ENCODE data around the gene MYOCOS. TPM values are rescaled to one million over a fixed set of nuclear protein-coding genes. Genes with fewer than 3 reads are reported as not detected.
"Not testable (repeated sequence)": the region's sequence is repeated elsewhere in the genome, so short reads cannot be mapped to it uniquely, and the experiment has no call there.

Gene MYOCOS
- total RNA-seq, 1 donor from 2014 or later = 0.08 TPM

- no peaks in the 10 kb centered on the region for H3K27me3 Mint-ChIP-seq (ENCODE audit: insufficient read depth)
- intact Hi-C loops (cut with micrococcal nuclease) = no loop called here
- no peak overlapping the region for H3K4me3 Mint-ChIP-seq
- H3K36me3 Mint-ChIP-seq (ENCODE audit: low read depth) = peaks cover 4% of the 10 kb centered on the region
- no peak for DNase-seq (ENCODE audit: low spot score)
- no peak overlapping the region for H3K27ac Mint-ChIP-seq
- H3K9me3 Mint-ChIP-seq = no peaks in the 10 kb centered on the region
- H3K4me1 Mint-ChIP-seq (ENCODE audit: low read depth) = no peaks in the 10 kb centered on the region
These were observed 21.2 kb upstream of the MYOCOS start for GRCh38 chr1:171600862-171601261.

- intact Hi-C loops (cut with micrococcal nuclease); H3K4me3 Mint-ChIP-seq; H3K4me1 Mint-ChIP-seq (ENCODE audit: low read depth); H3K27ac Mint-ChIP-seq; H3K27me3 Mint-ChIP-seq (ENCODE audit: insufficient read depth); H3K36me3 Mint-ChIP-seq (ENCODE audit: low read depth); DNase-seq (ENCODE audit: low spot score); H3K9me3 Mint-ChIP-seq: not testable (repeated sequence)
These were observed 19.0 kb upstream of the MYOCOS start for GRCh38 chr1:171603042-171603441.

GRCh38 chr1:171606402-171606941, 15.6 kb upstream of the MYOCOS start:
- H3K4me3 Mint-ChIP-seq = no peak overlapping the region
- H3K36me3 Mint-ChIP-seq (ENCODE audit: low read depth) = no peaks in the 10 kb centered on the region
- H3K4me1 Mint-ChIP-seq (ENCODE audit: low read depth) = no peaks in the 10 kb centered on the region
- H3K27me3 Mint-ChIP-seq (ENCODE audit: insufficient read depth) = no peaks in the 10 kb centered on the region
- DNase-seq (ENCODE audit: low spot score) = no peak
- no peak overlapping the region for H3K27ac Mint-ChIP-seq
- intact Hi-C loops (cut with micrococcal nuclease) = no loop called here
- no peaks in the 10 kb centered on the region for H3K9me3 Mint-ChIP-seq

DNA sequence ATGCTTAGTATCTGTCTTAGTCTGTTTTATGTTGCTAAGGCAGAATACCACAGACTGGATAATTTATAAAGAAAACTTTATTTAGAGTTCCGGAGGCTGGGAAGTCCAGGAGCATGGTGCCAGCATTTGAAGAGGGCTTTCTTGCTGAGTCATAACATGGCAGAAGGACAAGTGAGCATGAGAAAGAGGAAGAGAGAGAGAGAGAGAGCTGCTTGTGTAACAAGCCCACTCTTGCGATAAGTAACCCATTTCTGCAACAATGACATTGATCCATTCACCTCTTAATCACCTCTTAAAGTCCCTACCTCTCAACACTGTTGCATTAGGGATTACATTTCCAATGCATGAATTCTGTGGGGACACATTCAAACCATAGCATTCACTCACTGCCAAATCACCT, 11.7 kb upstream of the MYOCOS start:
- no peak overlapping the region for H3K4me3 Mint-ChIP-seq
- no peaks in the 10 kb centered on the region for H3K36me3 Mint-ChIP-seq (ENCODE audit: low read depth)
- H3K4me1 Mint-ChIP-seq (ENCODE audit: low read depth) = no peaks in the 10 kb centered on the region
- no peaks in the 10 kb centered on the region for H3K27me3 Mint-ChIP-seq (ENCODE audit: insufficient read depth)
- H3K9me3 Mint-ChIP-seq = no peaks in the 10 kb centered on the region
- no peak overlapping the region for H3K27ac Mint-ChIP-seq
- intact Hi-C loops (cut with micrococcal nuclease) = no loop called here
- no peak for DNase-seq (ENCODE audit: low spot score)

GRCh38 chr1:171611306-171611705, 10.7 kb upstream of the MYOCOS start:
- Mint-ChIP-seq H3K4me3 (no peak overlapping the region), H3K36me3 (ENCODE audit: low read depth) (no peaks in the 10 kb centered on the region), H3K9me3 (no peaks in the 10 kb centered on the region), H3K27ac (no peak overlapping the region), H3K4me1 (ENCODE audit: low read depth) (no peaks in the 10 kb centered on the region), H3K27me3 (ENCODE audit: insufficient read depth) (no peaks in the 10 kb centered on the region)
- DNase-seq (ENCODE audit: low spot score) = no peak
- intact Hi-C loops (cut with micrococcal nuclease) = no loop called here

- intact Hi-C loops (cut with micrococcal nuclease) = no loop called here
- no peak for DNase-seq (ENCODE audit: low spot score)
- H3K27ac Mint-ChIP-seq = no peak overlapping the region
- no peaks in the 10 kb centered on the region for H3K36me3 Mint-ChIP-seq (ENCODE audit: low read depth)
- H3K27me3 Mint-ChIP-seq (ENCODE audit: insufficient read depth) = no peaks in the 10 kb centered on the region
- no peaks in the 10 kb centered on the region for H3K9me3 Mint-ChIP-seq
- H3K4me3 Mint-ChIP-seq = no peak overlapping the region
- H3K4me1 Mint-ChIP-seq (ENCODE audit: low read depth) = no peaks in the 10 kb centered on the region
These were observed 8.8 kb upstream of the MYOCOS start for GRCh38 chr1:171613282-171613681.

- H3K27ac Mint-ChIP-seq; H3K4me3 Mint-ChIP-seq; DNase-seq (ENCODE audit: low spot score); H3K4me1 Mint-ChIP-seq (ENCODE audit: low read depth); H3K9me3 Mint-ChIP-seq; H3K27me3 Mint-ChIP-seq (ENCODE audit: insufficient read depth); intact Hi-C loops (cut with micrococcal nuclease); H3K36me3 Mint-ChIP-seq (ENCODE audit: low read depth): not testable (repeated sequence)
These were observed 6.7 kb upstream of the MYOCOS start for GRCh38 chr1:171615122-171615906.

DNA sequence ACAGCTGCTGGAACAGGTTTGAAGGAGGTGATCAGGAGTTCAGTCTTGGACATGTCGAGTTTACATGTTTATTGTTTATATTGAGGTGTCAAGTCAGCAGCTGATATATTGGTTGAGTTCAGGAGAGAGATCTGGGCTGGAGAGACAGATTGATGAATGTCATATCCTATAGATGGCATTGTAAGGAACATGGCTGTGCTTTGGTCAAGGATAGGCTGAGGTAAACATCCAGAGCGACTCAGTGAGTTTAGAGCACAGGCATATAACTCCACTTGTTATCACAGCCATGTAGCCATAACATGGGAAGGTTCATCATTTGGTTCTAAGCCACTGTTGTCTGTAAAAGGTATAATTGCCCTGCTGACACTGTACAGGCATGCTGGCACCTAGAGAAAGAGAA, 5.5 kb upstream of the MYOCOS start:
- Mint-ChIP-seq H3K9me3 (no peaks in the 10 kb centered on the region), H3K27me3 (ENCODE audit: insufficient read depth) (no peaks in the 10 kb centered on the region), H3K27ac (no peak overlapping the region), H3K4me1 (ENCODE audit: low read depth) (no peaks in the 10 kb centered on the region), H3K4me3 (no peak overlapping the region), H3K36me3 (ENCODE audit: low read depth) (no peaks in the 10 kb centered on the region)
- intact Hi-C loops (cut with micrococcal nuclease) = no loop called here
- DNase-seq (ENCODE audit: low spot score) = no peak

- H3K9me3 Mint-ChIP-seq = no peaks in the 10 kb centered on the region
- H3K27ac Mint-ChIP-seq = no peak overlapping the region
- intact Hi-C loops (cut with micrococcal nuclease) = no loop called here
- no peak for DNase-seq (ENCODE audit: low spot score)
- no peak overlapping the region for H3K4me3 Mint-ChIP-seq
- no peaks in the 10 kb centered on the region for H3K27me3 Mint-ChIP-seq (ENCODE audit: insufficient read depth)
- H3K4me1 Mint-ChIP-seq (ENCODE audit: low read depth) = no peaks in the 10 kb centered on the region
- no peaks in the 10 kb centered on the region for H3K36me3 Mint-ChIP-seq (ENCODE audit: low read depth)
These were observed 1.7 kb downstream of the MYOCOS start for GRCh38 chr1:171623651-171624331.

DNA sequence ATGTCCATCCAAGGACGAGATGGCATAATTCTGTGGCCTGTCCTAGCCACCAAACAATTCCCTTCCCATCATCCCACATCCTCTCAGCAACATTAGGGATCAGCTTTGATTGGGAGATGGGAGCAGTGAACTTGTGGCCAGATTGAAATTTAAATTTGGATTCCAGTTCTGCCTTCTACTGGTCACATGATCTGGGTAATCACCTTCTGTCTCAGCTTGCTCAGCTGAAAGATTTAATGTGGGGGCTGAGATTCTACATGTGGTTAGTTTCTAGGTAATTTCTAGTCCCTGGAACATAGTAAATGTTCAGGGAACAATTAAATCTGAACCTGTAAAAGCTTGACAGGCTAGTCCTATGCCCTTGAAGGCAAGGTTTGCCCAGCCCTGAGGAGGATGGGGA, 3.2 kb downstream of the MYOCOS start:
- intact Hi-C loops (cut with micrococcal nuclease) = no loop called here
- no peaks in the 10 kb centered on the region for H3K36me3 Mint-ChIP-seq (ENCODE audit: low read depth)
- H3K4me1 Mint-ChIP-seq (ENCODE audit: low read depth) = no peaks in the 10 kb centered on the region
- DNase-seq (ENCODE audit: low spot score) = no peak
- H3K9me3 Mint-ChIP-seq = no peaks in the 10 kb centered on the region
- no peak overlapping the region for H3K4me3 Mint-ChIP-seq
- H3K27ac Mint-ChIP-seq = no peak overlapping the region
- H3K27me3 Mint-ChIP-seq (ENCODE audit: insufficient read depth) = peaks cover 2% of the 10 kb centered on the region

DNA sequence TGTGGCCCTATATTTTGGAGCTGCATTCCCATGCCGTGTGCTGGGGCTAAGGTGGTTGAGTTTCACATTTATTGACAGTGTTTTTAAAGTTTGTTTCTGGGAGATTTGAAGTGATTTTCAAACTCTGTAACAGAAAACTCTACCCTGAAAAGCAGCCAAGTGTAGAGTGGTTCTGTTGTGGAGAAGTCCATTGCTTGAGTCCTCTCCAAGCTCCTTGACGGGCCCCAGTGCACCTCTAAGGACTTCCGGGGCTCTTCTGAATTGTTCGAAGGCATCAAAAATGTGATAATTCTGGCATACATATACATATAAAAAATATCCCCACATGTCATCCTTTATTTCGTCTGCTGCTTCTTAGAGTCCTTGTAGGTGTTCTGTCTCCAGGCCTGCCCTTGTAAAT, 5.0 kb downstream of the MYOCOS start:
- Mint-ChIP-seq H3K27ac (no peak overlapping the region), H3K36me3 (ENCODE audit: low read depth) (no peaks in the 10 kb centered on the region), H3K9me3 (no peaks in the 10 kb centered on the region), H3K4me3 (no peak overlapping the region), H3K4me1 (ENCODE audit: low read depth) (no peaks in the 10 kb centered on the region), H3K27me3 (ENCODE audit: insufficient read depth) (peaks cover 2% of the 10 kb centered on the region)
- no peak for DNase-seq (ENCODE audit: low spot score)
- intact Hi-C loops (cut with micrococcal nuclease) = no loop called here

- Mint-ChIP-seq H3K9me3 (no peaks in the 10 kb centered on the region), H3K4me1 (ENCODE audit: low read depth) (no peaks in the 10 kb centered on the region), H3K27ac (no peak overlapping the region), H3K4me3 (no peak overlapping the region), H3K27me3 (ENCODE audit: insufficient read depth) (peaks cover 2% of the 10 kb centered on the region), H3K36me3 (ENCODE audit: low read depth) (no peaks in the 10 kb centered on the region)
- intact Hi-C loops (cut with micrococcal nuclease) = no loop called here
- no peak for DNase-seq (ENCODE audit: low spot score)
These were observed 6.2 kb downstream of the MYOCOS start for GRCh38 chr1:171628225-171628624.

DNA sequence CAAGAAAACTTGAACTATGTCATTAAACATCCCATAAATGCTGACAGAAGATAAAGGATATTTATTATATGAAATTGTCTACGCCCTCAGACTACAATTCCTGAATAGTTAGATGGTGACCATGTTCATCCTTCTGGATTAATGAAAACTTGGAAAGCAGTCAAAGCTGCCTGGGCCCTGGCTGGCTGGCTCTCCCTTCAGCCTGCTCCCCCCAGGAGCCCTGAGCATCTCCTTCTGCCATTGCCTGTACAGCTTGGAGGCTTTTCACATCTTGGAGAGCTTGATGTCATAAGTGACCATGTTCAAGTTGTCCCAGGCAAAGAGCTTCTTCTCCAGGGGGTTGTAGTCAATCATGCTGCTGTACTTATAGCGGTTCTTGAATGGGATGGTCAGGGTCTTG, 13.6 kb downstream of the MYOCOS start:
- H3K27ac Mint-ChIP-seq = no peak overlapping the region
- intact Hi-C loops (cut with micrococcal nuclease) = no loop called here
- H3K4me1 Mint-ChIP-seq (ENCODE audit: low read depth) = no peaks in the 10 kb centered on the region
- H3K4me3 Mint-ChIP-seq = no peak overlapping the region
- no peak for DNase-seq (ENCODE audit: low spot score)
- peaks cover 5% of the 10 kb centered on the region for H3K27me3 Mint-ChIP-seq (ENCODE audit: insufficient read depth)
- no peaks in the 10 kb centered on the region for H3K36me3 Mint-ChIP-seq (ENCODE audit: low read depth)
- no peaks in the 10 kb centered on the region for H3K9me3 Mint-ChIP-seq

Measured in activated T-helper 1 cell treated with anti-CD3 and anti-CD28 coated beads, Interleukin-12 subunit alpha, Interleukin-12 subunit beta, Interleukin-2, Interleukin-4 antibody, amounts not matched to agents 30 ng/mL and 10 ng/mL and 1 ng/mL, durations not matched to agents 14 hours and 24 hours and 36 hours (primary cell).